Measurements from ENCODE around the gene UNC119B. TPM values are rescaled to one million over a fixed set of nuclear protein-coding genes. Genes with fewer than 3 reads are reported as not detected.

The UNC119B gene
- total RNA-seq, 1 experiment from 2014 or later: 50.4 TPM

DNA sequence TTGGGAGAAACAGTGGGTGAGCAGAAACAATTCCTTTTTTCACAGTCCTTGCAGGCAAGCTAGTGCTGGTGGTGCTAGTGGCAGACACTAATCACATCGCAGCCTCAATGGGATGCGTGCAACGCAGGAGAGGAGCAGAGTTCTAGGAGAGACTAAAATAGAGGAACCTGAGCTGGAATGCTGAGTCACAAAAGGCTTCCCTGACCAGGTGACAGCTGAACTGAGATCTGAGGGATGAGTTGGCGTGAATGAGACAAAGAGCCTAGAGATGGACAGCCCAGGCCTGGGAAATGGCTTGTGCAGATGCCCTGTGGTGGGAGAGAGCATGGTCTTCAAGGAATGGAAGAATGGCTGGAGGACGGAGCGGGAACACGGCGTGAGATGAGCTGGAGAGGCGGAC, 41.1 kb downstream of the UNC119B start:
- CTCF ChIA-PET: interaction anchor here (0.6 to 1.1 kb wide), 2 partner anchors 94 to 221 kb away, joined by 3 to 10 read pairs; no protein-coding TSS in a partner anchor
- POLR2A ChIA-PET (ENCODE audit: low non-redundant PET): no interaction called here

DNA sequence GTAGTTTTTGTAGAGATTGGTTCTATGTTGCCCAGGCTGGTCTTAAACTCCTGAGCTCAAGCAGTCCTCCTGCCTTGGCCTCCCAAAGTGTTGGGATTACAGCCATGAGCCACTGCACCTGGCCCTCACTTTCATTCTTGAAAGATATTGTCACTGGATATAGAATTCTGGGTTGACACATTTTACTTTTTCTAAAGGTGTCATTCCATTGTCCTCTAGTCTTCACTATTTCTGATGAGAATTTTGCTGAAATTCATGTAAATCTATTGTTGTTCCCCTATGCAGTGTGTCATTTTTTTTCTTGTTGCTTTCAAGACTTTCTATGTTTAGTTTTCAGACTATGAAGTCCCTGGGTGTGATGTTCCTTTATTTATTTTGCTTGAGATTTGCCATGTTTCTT, 44.5 kb downstream of the UNC119B start:
- TF ChIP-seq, protein P1, sequence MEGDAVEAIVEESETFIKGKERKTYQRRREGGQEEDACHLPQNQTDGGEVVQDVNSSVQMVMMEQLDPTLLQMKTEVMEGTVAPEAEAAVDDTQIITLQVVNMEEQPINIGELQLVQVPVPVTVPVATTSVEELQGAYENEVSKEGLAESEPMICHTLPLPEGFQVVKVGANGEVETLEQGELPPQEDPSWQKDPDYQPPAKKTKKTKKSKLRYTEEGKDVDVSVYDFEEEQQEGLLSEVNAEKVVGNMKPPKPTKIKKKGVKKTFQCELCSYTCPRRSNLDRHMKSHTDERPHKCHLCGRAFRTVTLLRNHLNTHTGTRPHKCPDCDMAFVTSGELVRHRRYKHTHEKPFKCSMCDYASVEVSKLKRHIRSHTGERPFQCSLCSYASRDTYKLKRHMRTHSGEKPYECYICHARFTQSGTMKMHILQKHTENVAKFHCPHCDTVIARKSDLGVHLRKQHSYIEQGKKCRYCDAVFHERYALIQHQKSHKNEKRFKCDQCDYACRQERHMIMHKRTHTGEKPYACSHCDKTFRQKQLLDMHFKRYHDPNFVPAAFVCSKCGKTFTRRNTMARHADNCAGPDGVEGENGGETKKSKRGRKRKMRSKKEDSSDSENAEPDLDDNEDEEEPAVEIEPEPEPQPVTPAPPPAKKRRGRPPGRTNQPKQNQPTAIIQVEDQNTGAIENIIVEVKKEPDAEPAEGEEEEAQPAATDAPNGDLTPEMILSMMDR (conservative IDR thresholded peaks at IDR 0.05; ENCODE audit: low read depth, low read length): no peak
- TF ChIP-seq EZH2 (IDR thresholded peaks at IDR 0.05; ENCODE audit: borderline replicate concordance, low read depth, low read length, poor library complexity, severe bottlenecking): no peak
- Histone ChIP-seq H3K27me3 (replicated peaks; ENCODE audit: insufficient read depth, low read depth, low read length, poor library complexity) (no peaks in the 10 kb centered on the region), H3K9me3 (ENCODE audit: low read depth, low read length, poor library complexity, severe bottlenecking) (no peaks in the 10 kb centered on the region), H3K4me3 (ENCODE audit: low read depth, low read length, poor library complexity, severe bottlenecking) (no peak overlapping the region), H3K4me1 (ENCODE audit: insufficient read depth, low read length, poor library complexity, severe bottlenecking) (no peaks in the 10 kb centered on the region), H3K36me3 (ENCODE audit: insufficient read depth, low read length, poor library complexity, severe bottlenecking) (no peaks in the 10 kb centered on the region), H3K27ac (ENCODE audit: low read depth, low read length, poor library complexity, severe bottlenecking) (no peak overlapping the region)
- DNase-seq (ENCODE audit: low spot score): no peak
- intact Hi-C loops (cut with micrococcal nuclease; ENCODE audit: unreplicated experiment): no loop called here
- ChIA-PET POLR2A (ENCODE audit: low non-redundant PET) (no interaction called here), CTCF (no interaction called here)
- BruUV-seq (replicated peaks): no TSS peak

More for the DNA sequence above, 41.1 kb downstream of the UNC119B start:
- Histone ChIP-seq H3K9me3 (ENCODE audit: low read depth, low read length, poor library complexity, severe bottlenecking) (no peaks in the 10 kb centered on the region), H3K4me1 (ENCODE audit: insufficient read depth, low read length, poor library complexity, severe bottlenecking) (no peaks in the 10 kb centered on the region), H3K36me3 (ENCODE audit: insufficient read depth, low read length, poor library complexity, severe bottlenecking) (no peaks in the 10 kb centered on the region), H3K27me3 (replicated peaks; ENCODE audit: insufficient read depth, low read depth, low read length, poor library complexity) (no peaks in the 10 kb centered on the region), H3K4me3 (ENCODE audit: low read depth, low read length, poor library complexity, severe bottlenecking) (no peak overlapping the region), H3K27ac (ENCODE audit: low read depth, low read length, poor library complexity, severe bottlenecking) (no peak overlapping the region)
- intact Hi-C loops (cut with micrococcal nuclease; ENCODE audit: unreplicated experiment): no loop called here
- no peak for DNase-seq (ENCODE audit: low spot score)
- no TSS peak for BruUV-seq (replicated peaks)
- TF ChIP-seq, protein P1 (conservative IDR thresholded peaks at IDR 0.05; ENCODE audit: low read depth, low read length): no peak
- TF ChIP-seq EZH2 (IDR thresholded peaks at IDR 0.05; ENCODE audit: borderline replicate concordance, low read depth, low read length, poor library complexity, severe bottlenecking): no peak

DNA sequence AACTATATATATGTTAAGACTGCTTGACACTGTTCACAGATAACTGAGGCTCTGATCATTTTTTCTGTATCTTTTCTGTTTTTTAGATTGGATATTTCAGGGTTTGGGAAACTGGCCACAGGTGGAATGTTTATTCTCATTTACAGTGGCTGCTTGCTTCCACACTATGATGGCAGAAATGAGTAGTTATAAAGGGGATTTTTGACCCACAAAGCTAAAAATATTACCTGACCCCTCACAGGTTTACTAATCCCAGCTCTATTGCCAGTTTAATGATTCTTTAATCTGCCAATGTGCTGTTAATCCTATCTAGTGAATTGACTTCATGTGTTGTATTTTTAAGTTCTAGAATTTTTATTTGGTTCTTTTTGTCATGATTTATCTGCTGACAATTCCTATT, 45.0 kb downstream of the UNC119B start:
- Histone ChIP-seq H3K4me3 (ENCODE audit: low read depth, low read length, poor library complexity, severe bottlenecking) (no peak overlapping the region), H3K9me3 (ENCODE audit: low read depth, low read length, poor library complexity, severe bottlenecking) (no peaks in the 10 kb centered on the region), H3K27me3 (replicated peaks; ENCODE audit: insufficient read depth, low read depth, low read length, poor library complexity) (no peaks in the 10 kb centered on the region), H3K36me3 (ENCODE audit: insufficient read depth, low read length, poor library complexity, severe bottlenecking) (no peaks in the 10 kb centered on the region), H3K27ac (ENCODE audit: low read depth, low read length, poor library complexity, severe bottlenecking) (no peak overlapping the region), H3K4me1 (ENCODE audit: insufficient read depth, low read length, poor library complexity, severe bottlenecking) (no peaks in the 10 kb centered on the region)
- no peak for DNase-seq (ENCODE audit: low spot score)
- ChIA-PET CTCF (no interaction called here), POLR2A (ENCODE audit: low non-redundant PET) (no interaction called here)
- intact Hi-C loops (cut with micrococcal nuclease; ENCODE audit: unreplicated experiment): no loop called here
- BruUV-seq (replicated peaks): no TSS peak
- TF ChIP-seq EZH2 (IDR thresholded peaks at IDR 0.05; ENCODE audit: borderline replicate concordance, low read depth, low read length, poor library complexity, severe bottlenecking): no peak
- TF ChIP-seq, protein P1 (conservative IDR thresholded peaks at IDR 0.05; ENCODE audit: low read depth, low read length): no peak

Measured in A673 (cell line).